Thymus (tissue), 11 donors: Measurements from ENCODE around the gene PLXNA4. TPM values are rescaled to one million over a fixed set of nuclear protein-coding genes. Genes with fewer than 3 reads are reported as not detected.

Experiments used
- DNase-seq, 9 donors: peaks; one replicate each; pipeline ENCODE4 v3.0.0-alpha.2; 2013; ENCODE audit warnings: low spot score in 9 of 9, low read depth in 6 of 9, missing footprints in 1 of 9
- H3K27ac ChIP-seq, 2 donors: one replicate each; pipeline ENCODE4 v1.5.1; 2013; ENCODE audit warnings: control low read depth in 1 of 2, low read depth in 1 of 2, low read length in 1 of 2, mild to moderate bottlenecking in 1 of 2, moderate library complexity in 1 of 2
- H3K27me3 ChIP-seq, 2 donors: one replicate each; pipeline ENCODE4 v1.5.1; 2013; ENCODE audit warnings: low read length in 1 of 2; ENCODE audit not compliant: control insufficient read depth in 2 of 2, insufficient read depth in 1 of 2
- H3K36me3 ChIP-seq, 2 donors: one replicate each; pipeline ENCODE4 v1.5.1; 2013; ENCODE audit warnings: low read length in 1 of 2, mild to moderate bottlenecking in 1 of 2, moderate library complexity in 1 of 2; ENCODE audit not compliant: control insufficient read depth in 2 of 2, insufficient read depth in 2 of 2
- H3K4me1 ChIP-seq, 2 donors: one replicate each; pipeline ENCODE4 v1.5.1; 2013; ENCODE audit warnings: low read length in 2 of 2; ENCODE audit not compliant: control insufficient read depth in 2 of 2, insufficient read depth in 2 of 2
- H3K4me3 ChIP-seq, 2 donors: one replicate each; pipeline ENCODE4 v1.5.1; 2013; ENCODE audit warnings: low read length in 2 of 2, control low read depth in 1 of 2, mild to moderate bottlenecking in 1 of 2
- H3K9me3 ChIP-seq, 2 donors: one replicate each; pipeline ENCODE4 v1.5.1; 2013; ENCODE audit warnings: low read length in 1 of 2, mild to moderate bottlenecking in 1 of 2; ENCODE audit not compliant: control insufficient read depth in 2 of 2, insufficient read depth in 1 of 2
- WGBS: extraction: QIAGEN DNeasy Blood & Tissue Kit; methylation state at CpG from one replicate; pipeline ENCODE4 v1.1.7; 2013; 5-methylcytosine and 5-hydroxymethylcytosine counted together
- polyA plus RNA-seq: library from polyadenylated mRNA; stranded (reverse); fragments of 200-250 nt; gene quantifications from one replicate; pipeline ENCODE4 v1.2.3, GENCODE V29; 2013
- total RNA-seq: library from RNA; stranded (reverse); fragments of 120-200 nt; gene quantifications from one replicate; pipeline ENCODE4 v1.2.4, GENCODE V29; 2013
- donor health status: healthy.

The PLXNA4 gene
- total and polyA plus RNA-seq, 2 donors, result 0.21 to 0.66 TPM

DNA sequence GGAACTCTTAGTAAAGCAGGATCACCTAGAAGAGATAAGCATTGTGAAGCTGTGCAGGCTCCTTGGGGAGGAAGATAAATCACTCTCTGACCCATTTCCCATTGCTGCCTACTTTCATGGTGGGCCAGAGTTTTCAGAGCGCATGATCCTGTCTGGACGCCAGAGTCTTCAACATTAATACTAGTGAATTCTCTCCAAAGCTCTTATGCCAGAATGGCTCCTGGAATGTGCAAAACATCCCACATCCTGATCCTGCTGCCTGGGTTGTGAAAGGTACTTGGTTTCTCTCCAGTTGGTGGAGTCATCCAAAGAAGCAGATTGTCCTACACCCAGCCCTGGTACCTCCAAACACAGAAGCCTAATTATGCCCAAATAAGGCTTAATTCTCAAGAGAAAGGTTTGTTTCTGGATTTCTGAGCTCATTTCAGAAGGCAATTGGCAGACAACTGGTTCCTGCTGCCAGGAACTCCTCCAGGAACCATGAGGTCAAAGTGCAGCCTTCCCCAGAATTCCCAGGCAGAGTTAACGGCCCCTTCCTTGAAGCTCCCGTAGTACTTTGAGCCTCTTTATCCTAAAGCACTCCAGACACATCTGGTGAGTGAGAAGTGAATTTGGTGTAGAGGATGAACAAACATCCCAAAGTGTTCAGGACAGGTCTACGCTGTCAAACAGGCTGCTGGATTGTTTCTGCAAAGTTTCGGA, 495.2 kb downstream of the PLXNA4 start:
- H3K9me3 ChIP-seq, result no peaks in the 10 kb centered on the region
- no peak overlapping the region for H3K27ac ChIP-seq
- 78% methylated on average over 6 of the region's 6 CpGs for WGBS
- no peak overlapping the region for H3K4me3 ChIP-seq
- no peaks in the 10 kb centered on the region for H3K27me3 ChIP-seq
- no peaks in the 10 kb centered on the region for H3K36me3 ChIP-seq
- no peaks in the 10 kb centered on the region for H3K4me1 ChIP-seq
- DNase-seq, result no peak

- no peaks in the 10 kb centered on the region for H3K4me1 ChIP-seq
- no peaks in the 10 kb centered on the region for H3K27me3 ChIP-seq
- no peaks in the 10 kb centered on the region for H3K36me3 ChIP-seq
- H3K4me3 ChIP-seq, result no peak overlapping the region
- no peak for DNase-seq
- H3K27ac ChIP-seq, result no peak overlapping the region
- no peaks in the 10 kb centered on the region for H3K9me3 ChIP-seq
- WGBS, result 15% methylated on average over 1 of the region's 1 CpG
Measured at GRCh38 chr7:132080467-132080866, 495.8 kb downstream of the PLXNA4 start.

- no peaks in the 10 kb centered on the region for H3K9me3 ChIP-seq
- no peaks in the 10 kb centered on the region for H3K4me1 ChIP-seq
- H3K27ac ChIP-seq, result no peak overlapping the region
- H3K4me3 ChIP-seq, result no peak overlapping the region
- no peaks in the 10 kb centered on the region for H3K27me3 ChIP-seq
- WGBS, result 75% methylated on average over 8 of the region's 8 CpGs
- no peak for DNase-seq
- no peaks in the 10 kb centered on the region for H3K36me3 ChIP-seq
Measured at GRCh38 chr7:132078891-132079735, 497.2 kb downstream of the PLXNA4 start.

- WGBS, result 90% methylated on average over 7 of the region's 7 CpGs
- no peaks in the 10 kb centered on the region for H3K4me1 ChIP-seq
- no peaks in the 10 kb centered on the region for H3K36me3 ChIP-seq
- H3K27me3 ChIP-seq, result no peaks in the 10 kb centered on the region
- no peaks in the 10 kb centered on the region for H3K9me3 ChIP-seq
- no peak overlapping the region for H3K27ac ChIP-seq
- no peak overlapping the region for H3K4me3 ChIP-seq
- no peak for DNase-seq
Measured at GRCh38 chr7:132077971-132078685, 498.1 kb downstream of the PLXNA4 start.

DNA sequence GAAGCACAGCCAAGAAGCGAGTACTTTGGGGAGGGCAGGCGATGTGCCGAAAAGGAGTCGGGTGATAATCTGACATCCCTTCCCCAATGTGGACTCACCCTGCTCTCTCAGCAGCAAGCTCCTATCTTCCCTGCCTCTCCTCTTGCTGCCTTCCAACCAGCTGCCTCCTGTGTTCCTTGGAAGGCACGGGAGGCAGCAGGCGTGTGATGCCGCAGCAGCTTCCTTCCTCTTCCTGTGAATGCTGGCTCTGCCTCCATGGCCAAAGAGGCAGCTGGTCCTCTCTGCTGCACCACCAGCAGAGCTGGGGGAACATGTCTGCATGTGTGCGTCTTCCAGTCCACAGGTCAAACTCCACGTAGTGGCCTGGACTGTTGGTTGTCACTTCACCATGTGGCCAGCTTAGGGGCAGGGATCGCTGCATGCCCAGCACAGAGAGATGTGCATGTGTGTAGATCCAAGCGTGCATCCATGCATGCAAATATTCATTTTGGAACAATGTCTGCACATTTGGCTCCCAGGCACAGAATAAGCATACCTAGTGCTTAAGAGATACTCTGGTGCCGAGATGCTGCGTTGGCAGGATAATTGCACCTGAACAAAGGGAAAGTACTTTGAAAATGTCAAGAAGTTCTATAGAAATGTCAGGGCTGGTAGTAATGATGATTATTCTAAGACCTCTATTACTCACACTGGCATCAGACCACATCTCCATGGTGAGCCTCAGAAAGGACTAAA, 499.8 kb downstream of the PLXNA4 start:
- Histone ChIP-seq H3K27ac (no peak overlapping the region), H3K4me1 (no peaks in the 10 kb centered on the region), H3K4me3 (no peak overlapping the region), H3K9me3 (no peaks in the 10 kb centered on the region), H3K36me3 (no peaks in the 10 kb centered on the region), H3K27me3 (no peaks in the 10 kb centered on the region)
- DNase-seq, result no peak
- 75% methylated on average over 13 of the region's 13 CpGs for WGBS

DNA sequence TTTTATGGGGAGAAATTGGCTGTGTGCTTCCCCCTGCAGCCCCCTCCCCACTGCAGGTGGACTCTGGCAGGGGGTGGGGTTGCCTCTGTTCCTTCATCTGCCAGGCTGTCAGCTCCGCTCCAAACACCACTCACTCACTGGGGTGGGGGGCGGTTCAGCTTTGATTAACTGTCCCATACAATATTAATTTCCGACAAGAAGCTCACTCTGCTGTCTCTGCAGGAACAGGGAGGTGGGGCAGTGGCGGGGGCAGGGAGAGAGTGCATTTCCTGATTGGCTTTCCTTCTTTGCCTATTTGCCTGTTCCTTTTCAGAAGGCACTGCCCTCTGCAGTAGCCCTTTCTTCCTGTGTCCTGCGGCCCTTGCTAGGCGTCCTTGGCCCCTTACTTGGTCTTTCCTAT, 500.8 kb downstream of the PLXNA4 start:
- 22% methylated on average over 6 of the region's 6 CpGs for WGBS
- H3K27me3 ChIP-seq, result no peaks in the 10 kb centered on the region
- H3K9me3 ChIP-seq, result no peaks in the 10 kb centered on the region
- no peak for DNase-seq
- no peaks in the 10 kb centered on the region for H3K4me1 ChIP-seq
- H3K36me3 ChIP-seq, result no peaks in the 10 kb centered on the region
- no peak overlapping the region for H3K27ac ChIP-seq
- H3K4me3 ChIP-seq, result no peak overlapping the region

GRCh38 chr7:132073920-132074589, 502.2 kb downstream of the PLXNA4 start:
- no peaks in the 10 kb centered on the region for H3K36me3 ChIP-seq
- no peaks in the 10 kb centered on the region for H3K9me3 ChIP-seq
- WGBS, result 95% methylated on average over 15 of the region's 15 CpGs
- H3K4me3 ChIP-seq, result no peak overlapping the region
- H3K4me1 ChIP-seq, result no peaks in the 10 kb centered on the region
- H3K27me3 ChIP-seq, result no peaks in the 10 kb centered on the region
- DNase-seq, result no peak
- no peak overlapping the region for H3K27ac ChIP-seq
